Measurements from ENCODE around the gene HPSE2.
A peak's percentile ranks its signal among the peaks of the same experiment; 100 is the strongest.
"Not testable (repeated sequence)": the region's sequence is repeated elsewhere in the genome, so short reads cannot be mapped to it uniquely, and the experiment has no call there.

HPSE2 gene

GRCh38 chr10:99235658-99236626 lies at the start of gene HPSE2:
Gene HPSE2 (minus strand): TSS chr10:99235852.
- DNase-seq: peak; percentile 42

GRCh38 chr10:99280472-99280871 lies 44.8 kb upstream of the HPSE2 start:
- no peak for DNase-seq

- peak; percentile 43 for DNase-seq
Observed at GRCh38 chr10:99279626-99280111, 44.0 kb upstream of the HPSE2 start.

GRCh38 chr10:99276848-99277486 lies 41.3 kb upstream of the HPSE2 start:
- no peak for DNase-seq

- DNase-seq: no peak
Observed at GRCh38 chr10:99266383-99266782, 30.7 kb upstream of the HPSE2 start.

- no peak for DNase-seq
Observed at GRCh38 chr10:99248824-99249223, 13.2 kb upstream of the HPSE2 start.

GRCh38 chr10:99247893-99248292 lies 12.2 kb upstream of the HPSE2 start:
- not testable (repeated sequence) for DNase-seq

GRCh38 chr10:99236627-99237309 lies 1.1 kb upstream of the HPSE2 start:
- no peak for DNase-seq

GRCh38 chr10:99234791-99235657 lies 628 bp downstream of the HPSE2 start:
- peak; percentile 37 for DNase-seq

GRCh38 chr10:99234041-99234790 lies 1.4 kb downstream of the HPSE2 start:
- DNase-seq: peak; percentile 62

GRCh38 chr10:99233689-99234037 lies 2.0 kb downstream of the HPSE2 start:
- no peak for DNase-seq

GRCh38 chr10:99233000-99233688 lies 2.5 kb downstream of the HPSE2 start:
- no peak for DNase-seq

GRCh38 chr10:99232360-99232999 lies 3.2 kb downstream of the HPSE2 start:
- peak; percentile 41 for DNase-seq

GRCh38 chr10:99224766-99225165 lies 10.9 kb downstream of the HPSE2 start:
- DNase-seq: no peak

- DNase-seq: no peak
Observed at GRCh38 chr10:99207340-99207739, 28.3 kb downstream of the HPSE2 start.

- DNase-seq: no peak
Observed at GRCh38 chr10:99203310-99203709, 32.3 kb downstream of the HPSE2 start.

- no peak for DNase-seq
Observed at GRCh38 chr10:99172950-99173349, 62.7 kb downstream of the HPSE2 start.

- no peak for DNase-seq
Observed at GRCh38 chr10:99172128-99172738, 63.4 kb downstream of the HPSE2 start.

- no peak for DNase-seq
Observed at GRCh38 chr10:99170116-99170675, 65.5 kb downstream of the HPSE2 start.

GRCh38 chr10:99161165-99161564 lies 74.5 kb downstream of the HPSE2 start:
- DNase-seq: no peak
